DND-41 (cell line): ENCODE data around the gene OR2T4.

Experiments
- ATAC-seq: fragments of 200-7000 bp; cut with Tn5 transposase; 3 replicates; pipeline ENCODE4 v1.9.1; 2021; ENCODE audit warnings: low read depth; ENCODE audit not compliant: insufficient read depth
- DNase-seq: peaks from one replicate; pipeline ENCODE4 v3.0.0-alpha.2; 2020
- H2AFZ ChIP-seq: 2 replicates; pipeline ENCODE4 v1.6.0; 2012; ENCODE audit warnings: low read depth, low read length
- H3K27ac ChIP-seq: 2 replicates; pipeline ENCODE4 v1.5.1; 2012; ENCODE audit warnings: low read length, inconsistent platforms
- H3K27me3 ChIP-seq: fragments of 200-600 bp; sonication (generic); 2 replicates; pipeline ENCODE4 v1.6.0; 2012; ENCODE audit warnings: low read length, mild to moderate bottlenecking, inconsistent platforms; ENCODE audit not compliant: insufficient read depth, poor library complexity
- H3K36me3 ChIP-seq: 2 replicates; pipeline ENCODE4 v1.5.1; 2012; ENCODE audit warnings: low read length, inconsistent platforms; ENCODE audit not compliant: insufficient read depth
- H3K4me1 ChIP-seq: 2 replicates; pipeline ENCODE4 v1.5.1; 2012; ENCODE audit warnings: mild to moderate bottlenecking, low read length; ENCODE audit not compliant: insufficient read depth
- H3K4me2 ChIP-seq: 2 replicates; pipeline ENCODE4 v1.6.0; 2012; ENCODE audit warnings: mild to moderate bottlenecking, moderate library complexity, low read length, inconsistent platforms; ENCODE audit not compliant: insufficient read depth
- H3K4me3 ChIP-seq, 2 experiments: fragments of 200-600 bp in 1 of 2; shearing (Covaris generic) in 1 of 2; 2 replicates each; pipeline ENCODE4 v1.5.1; 2012 to 2016; ENCODE audit warnings: inconsistent platforms in 2 of 2, low read length in 2 of 2, mild to moderate bottlenecking in 2 of 2, low read depth in 1 of 2, moderate library complexity in 1 of 2
- H3K79me2 ChIP-seq: 2 replicates; pipeline ENCODE4 v1.6.0; 2012; ENCODE audit warnings: low read length, inconsistent platforms; ENCODE audit not compliant: insufficient read depth
- H3K9ac ChIP-seq: 2 replicates; pipeline ENCODE4 v1.6.0; 2012; ENCODE audit warnings: low read depth, mild to moderate bottlenecking, inconsistent platforms, low read length, moderate library complexity
- H3K9me3 ChIP-seq: 2 replicates; pipeline ENCODE4 v1.5.1; 2012; ENCODE audit warnings: low read length, moderate library complexity, mild to moderate bottlenecking, inconsistent platforms; ENCODE audit not compliant: insufficient read depth, severe bottlenecking
- H4K20me1 ChIP-seq: 2 replicates; pipeline ENCODE4 v1.6.0; 2012; ENCODE audit warnings: low read length; ENCODE audit not compliant: insufficient read depth
- CTCF ChIP-seq: IDR thresholded peaks from 2 replicates; pipeline ENCODE4 v1.5.1; 2012; ENCODE audit warnings: borderline replicate concordance, low read length, moderate library complexity, mild to moderate bottlenecking; ENCODE audit not compliant: poor library complexity, severe bottlenecking; ENCODE audit errors: extremely low read depth
- EZH2 ChIP-seq: IDR thresholded peaks from 3 replicates; pipeline ENCODE4 v1.6.1; 2012; ENCODE audit warnings: borderline replicate concordance, low read depth, mild to moderate bottlenecking, moderate library complexity, low read length, inconsistent platforms; ENCODE audit not compliant: severe bottlenecking

The OR2T4 gene

GRCh38 chr1:248380854-248381253 lies 19.4 kb downstream of the OR2T4 start:
- H3K27ac ChIP-seq, result no peak overlapping the region
- H3K9ac ChIP-seq, result no peak overlapping the region
- H3K4me3 ChIP-seq, result no peak overlapping the region
- no peaks in the 10 kb centered on the region for H3K36me3 ChIP-seq
- TF ChIP-seq CTCF, result no peak
- no peak for TF ChIP-seq EZH2
- H3K27me3 ChIP-seq, result no peaks in the 10 kb centered on the region
- H2AFZ ChIP-seq, result no peak overlapping the region
- H3K9me3 ChIP-seq, result no peaks in the 10 kb centered on the region
- H3K4me2 ChIP-seq, result no peak overlapping the region
- H3K79me2 ChIP-seq, result no peaks in the 10 kb centered on the region
- no peaks in the 10 kb centered on the region for H4K20me1 ChIP-seq
- no peaks in the 10 kb centered on the region for H3K4me1 ChIP-seq
- DNase-seq, result no peak
- no peak for ATAC-seq

GRCh38 chr1:248388426-248388825 lies 27.0 kb downstream of the OR2T4 start:
- no peaks in the 10 kb centered on the region for H3K4me1 ChIP-seq
- ATAC-seq (no peak), DNase-seq (no peak)
- no peaks in the 10 kb centered on the region for H3K9me3 ChIP-seq
- no peaks in the 10 kb centered on the region for H3K79me2 ChIP-seq
- H4K20me1 ChIP-seq, result no peaks in the 10 kb centered on the region
- H3K4me3 ChIP-seq, result no peak overlapping the region
- H2AFZ ChIP-seq, result no peak overlapping the region
- no peak overlapping the region for H3K4me2 ChIP-seq
- H3K27me3 ChIP-seq, result no peaks in the 10 kb centered on the region
- no peak overlapping the region for H3K9ac ChIP-seq
- no peak overlapping the region for H3K27ac ChIP-seq
- TF ChIP-seq CTCF, result no peak
- no peak for TF ChIP-seq EZH2
- no peaks in the 10 kb centered on the region for H3K36me3 ChIP-seq

GRCh38 chr1:248393050-248393449 lies 31.6 kb downstream of the OR2T4 start:
- no peaks in the 10 kb centered on the region for H3K79me2 ChIP-seq
- no peaks in the 10 kb centered on the region for H3K9me3 ChIP-seq
- H3K27me3 ChIP-seq, result no peaks in the 10 kb centered on the region
- H3K4me2 ChIP-seq, result no peak overlapping the region
- TF ChIP-seq CTCF (no peak), EZH2 (no peak)
- no peaks in the 10 kb centered on the region for H3K36me3 ChIP-seq
- DNase-seq (no peak), ATAC-seq (no peak)
- H2AFZ ChIP-seq, result no peak overlapping the region
- H3K4me1 ChIP-seq, result no peaks in the 10 kb centered on the region
- H4K20me1 ChIP-seq, result no peaks in the 10 kb centered on the region
- H3K4me3 ChIP-seq, result no peak overlapping the region
- no peak overlapping the region for H3K27ac ChIP-seq
- H3K9ac ChIP-seq, result no peak overlapping the region

GRCh38 chr1:248402748-248403147 lies 41.3 kb downstream of the OR2T4 start, which contains the start of gene OR2T1:
Gene OR2T1 (plus strand): TSS chr1:248403048. CDS start chr1:248406148, 3,100 bp downstream.
- no peak for ATAC-seq
- no peaks in the 10 kb centered on the region for H4K20me1 ChIP-seq
- no peaks in the 10 kb centered on the region for H3K4me1 ChIP-seq
- no peaks in the 10 kb centered on the region for H3K27me3 ChIP-seq
- H2AFZ ChIP-seq, result no peak within 1 kb of the TSS
- H3K9ac ChIP-seq, result no peak within 1 kb of the TSS
- H3K36me3 ChIP-seq, result no peaks in the 10 kb centered on the region
- H3K4me2 ChIP-seq, result no peak within 1 kb of the TSS
- no peak within 1 kb of the TSS for H3K4me3 ChIP-seq
- H3K27ac ChIP-seq, result no peak within 1 kb of the TSS
- no peak for DNase-seq
- TF ChIP-seq CTCF (no peak), EZH2 (no peak)
- H3K9me3 ChIP-seq, result no peaks in the 10 kb centered on the region
- H3K79me2 ChIP-seq, result no peaks in the 10 kb centered on the region
